Measurements from ENCODE around the gene G6PC3.

DNA sequence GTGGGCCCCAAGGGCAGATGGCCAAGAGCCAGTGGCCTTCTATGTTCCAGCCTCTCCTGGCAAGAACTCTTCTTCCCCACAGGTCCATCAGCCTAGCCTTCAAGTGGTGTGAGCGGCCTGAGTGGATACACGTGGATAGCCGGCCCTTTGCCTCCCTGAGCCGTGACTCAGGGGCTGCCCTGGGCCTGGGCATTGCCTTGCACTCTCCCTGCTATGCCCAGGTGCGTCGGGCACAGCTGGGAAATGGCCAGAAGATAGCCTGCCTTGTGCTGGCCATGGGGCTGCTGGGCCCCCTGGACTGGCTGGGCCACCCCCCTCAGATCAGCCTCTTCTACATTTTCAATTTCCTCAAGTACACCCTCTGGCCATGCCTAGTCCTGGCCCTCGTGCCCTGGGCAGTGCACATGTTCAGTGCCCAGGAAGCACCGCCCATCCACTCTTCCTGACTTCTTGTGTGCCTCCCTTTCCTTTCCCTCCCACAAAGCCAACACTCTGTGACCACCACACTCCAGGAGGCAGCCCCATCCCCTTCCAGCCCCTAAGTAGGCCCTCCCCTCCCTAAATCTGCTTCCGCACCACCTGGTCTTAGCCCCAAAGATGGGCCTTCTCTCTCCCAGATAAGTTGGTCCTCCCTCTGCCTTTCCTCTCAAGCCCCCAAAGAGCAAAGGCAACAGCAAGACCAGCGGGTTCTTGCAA lies 5.2 kb downstream of the G6PC3 start:
- TF ChIP-seq, protein P1, sequence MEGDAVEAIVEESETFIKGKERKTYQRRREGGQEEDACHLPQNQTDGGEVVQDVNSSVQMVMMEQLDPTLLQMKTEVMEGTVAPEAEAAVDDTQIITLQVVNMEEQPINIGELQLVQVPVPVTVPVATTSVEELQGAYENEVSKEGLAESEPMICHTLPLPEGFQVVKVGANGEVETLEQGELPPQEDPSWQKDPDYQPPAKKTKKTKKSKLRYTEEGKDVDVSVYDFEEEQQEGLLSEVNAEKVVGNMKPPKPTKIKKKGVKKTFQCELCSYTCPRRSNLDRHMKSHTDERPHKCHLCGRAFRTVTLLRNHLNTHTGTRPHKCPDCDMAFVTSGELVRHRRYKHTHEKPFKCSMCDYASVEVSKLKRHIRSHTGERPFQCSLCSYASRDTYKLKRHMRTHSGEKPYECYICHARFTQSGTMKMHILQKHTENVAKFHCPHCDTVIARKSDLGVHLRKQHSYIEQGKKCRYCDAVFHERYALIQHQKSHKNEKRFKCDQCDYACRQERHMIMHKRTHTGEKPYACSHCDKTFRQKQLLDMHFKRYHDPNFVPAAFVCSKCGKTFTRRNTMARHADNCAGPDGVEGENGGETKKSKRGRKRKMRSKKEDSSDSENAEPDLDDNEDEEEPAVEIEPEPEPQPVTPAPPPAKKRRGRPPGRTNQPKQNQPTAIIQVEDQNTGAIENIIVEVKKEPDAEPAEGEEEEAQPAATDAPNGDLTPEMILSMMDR (IDR thresholded peaks at IDR 0.05): no peak
- no peak for TF ChIP-seq POLR2A (IDR thresholded peaks at IDR 0.05)

Measured in sigmoid colon (tissue), 3 donors.